Adrenal gland (tissue), 12 donors: ENCODE results near the gene CNP. TPM values are rescaled to one million over a fixed set of nuclear protein-coding genes. Genes with fewer than 3 reads are reported as not detected.

ENCODE experiments used
- DNase-seq, 7 donors: peaks; one replicate each; pipeline ENCODE4 v3.0.0-alpha.2; 2019 to 2020
- H3K27ac ChIP-seq, 5 donors: fragments of 200-600 bp; sonication (generic) in 4 of 5; 1 replicate in 3 of 5; 2 replicates in 2 of 5; pipeline versions ENCODE4 v1.5.1 to v1.8.0; 2016 to 2020; ENCODE audit warnings: mild to moderate bottlenecking in 1 of 5
- H3K27me3 ChIP-seq: fragments of 200-600 bp; 2 replicates; pipeline ENCODE4 v1.8.0; 2021
- H3K36me3 ChIP-seq, 2 donors: fragments of 200-600 bp; replicated peaks in 1 of 2; 1 replicate in 1 of 2; 2 replicates in 1 of 2; pipeline versions ENCODE4 v1.5.1 to v1.8.0; 2018 to 2022
- H3K4me1 ChIP-seq, 2 donors: fragments of 200-600 bp; replicated peaks in 1 of 2; 1 replicate in 1 of 2; 2 replicates in 1 of 2; pipeline versions ENCODE4 v1.5.1 to v1.8.0; 2018 to 2021
- H3K4me3 ChIP-seq, 4 donors: fragments of 200-600 bp; sonication (generic) in 3 of 4; one replicate each; pipeline ENCODE4 v1.5.1; 2016 to 2018
- H3K9me3 ChIP-seq, 3 donors: fragments of 200-600 bp; sonication (generic) in 1 of 3; replicated peaks in 1 of 3; 1 replicate in 2 of 3; 2 replicates in 1 of 3; pipeline versions ENCODE4 v1.5.1 to v1.8.0; 2016 to 2021
- POLR2A ChIP-seq, 2 donors: fragments of 450-650 bp; IDR thresholded peaks; one replicate each; pipeline ENCODE4 v1.6.1; 2017; ENCODE audit warnings: antibody characterized with exemption in 2 of 2, mild to moderate bottlenecking in 2 of 2, moderate library complexity in 1 of 2
- WGBS, 4 donors: extraction: QIAGEN DNeasy Blood & Tissue Kit in 2 of 4; methylation state at CpG; one replicate each; pipeline versions ENCODE4 v1.1.5 to v1.1.7; 2013 to 2017; 5-methylcytosine and 5-hydroxymethylcytosine counted together
- intact Hi-C, 2 donors: fragments of 100-400 bp; cut with DNase I; formaldehyde crosslinking; loops; one replicate each; pipeline versions ENCODE4 v1.14.1 to v1.15.0; 2022 to 2023
- polyA plus RNA-seq, 3 donors: library from polyadenylated mRNA; stranded (reverse); fragments of 200-250 nt in 2 of 3; fragments of 350-450 nt in 1 of 3; fragmentation: Illumina TruSeq in 1 of 3; extraction: RNeasy Lipid Tissue Mini Kit (QIAGEN cat#74804) in 1 of 3; gene quantifications; one replicate each; pipeline ENCODE4 v1.2.3, GENCODE V29; 2013 to 2014
- total RNA-seq, 9 donors: library from RNA; depleted of rRNA in 4 of 9; stranded (reverse); fragments of >200 nt in 4 of 9; fragments of 120-200 nt in 1 of 9; fragmentation: NEBNext Ultra II Directional in 1 of 9; extraction: Animal tissue kit (Norgen Biotek cat#: 25700) in 1 of 9; gene quantifications; one replicate each; pipeline versions ENCODE4 v1.1.0 to v1.2.4, GENCODE V29; 2013 to 2023
- TF ChIP-seq, protein P1 (sequence below), 6 experiments: fragments of 450-650 bp in 4 of 6; fragments of 200-600 bp in 2 of 6; sonication (generic) in 1 of 6; IDR thresholded peaks; 1 replicate in 5 of 6; 2 replicates in 1 of 6; pipeline versions ENCODE4 v1.5.1 to v1.8.0; 2016 to 2021; ENCODE audit warnings: antibody characterized with exemption in 6 of 6, mild to moderate bottlenecking in 2 of 6, moderate library complexity in 1 of 6
- donor health status: healthy with polysubstance abuse.
- donor health status: Bipolar disorder and iron deficiency.
- donor health status: DM: yes; HTN: yes; CAD: no.
- donor health status: DM: no; HTN: no; CAD: no.
- donor health status: DM: no; HTN: no; CAD: no.
- donor health status: DM: yes; HTN: yes; CAD: no.

CNP gene
- total and polyA plus RNA-seq, 12 donors = 27.9 to 78.5 (median 66.9) TPM

DNA sequence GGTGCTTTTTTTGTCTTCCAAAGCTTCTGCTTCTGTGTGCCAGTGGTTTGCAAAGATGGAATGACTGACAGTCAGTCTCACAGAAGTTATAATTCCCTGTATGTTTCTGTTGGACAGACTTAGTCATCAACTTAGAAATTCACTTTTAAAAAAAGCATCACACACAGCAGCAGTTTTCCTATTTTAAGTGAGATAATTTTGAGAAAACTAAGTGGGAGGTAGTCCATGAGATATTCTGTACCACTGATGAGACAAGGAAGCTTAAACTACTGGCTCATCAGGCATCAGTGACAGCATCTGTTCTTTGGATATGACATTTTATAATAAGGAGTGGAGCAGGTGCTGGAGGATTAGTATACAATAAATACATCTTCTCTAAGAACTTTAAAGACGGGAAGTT lies 20.0 kb downstream of the CNP start:
- H3K36me3 ChIP-seq = peaks cover 0 to 86% of the 10 kb centered on the region in 2 donors
- no peak overlapping the region for H3K27ac ChIP-seq
- WGBS, 4 donors = 93 to 95% (median 94%) methylated on average over 1 of the region's 1 CpG
- intact Hi-C loops = no loop called here
- no peaks in the 10 kb centered on the region for H3K4me1 ChIP-seq
- no peak overlapping the region for H3K4me3 ChIP-seq
- no peaks in the 10 kb centered on the region for H3K27me3 ChIP-seq
- no peaks in the 10 kb centered on the region for H3K9me3 ChIP-seq
- DNase-seq = no peak
- TF ChIP-seq, protein P1, sequence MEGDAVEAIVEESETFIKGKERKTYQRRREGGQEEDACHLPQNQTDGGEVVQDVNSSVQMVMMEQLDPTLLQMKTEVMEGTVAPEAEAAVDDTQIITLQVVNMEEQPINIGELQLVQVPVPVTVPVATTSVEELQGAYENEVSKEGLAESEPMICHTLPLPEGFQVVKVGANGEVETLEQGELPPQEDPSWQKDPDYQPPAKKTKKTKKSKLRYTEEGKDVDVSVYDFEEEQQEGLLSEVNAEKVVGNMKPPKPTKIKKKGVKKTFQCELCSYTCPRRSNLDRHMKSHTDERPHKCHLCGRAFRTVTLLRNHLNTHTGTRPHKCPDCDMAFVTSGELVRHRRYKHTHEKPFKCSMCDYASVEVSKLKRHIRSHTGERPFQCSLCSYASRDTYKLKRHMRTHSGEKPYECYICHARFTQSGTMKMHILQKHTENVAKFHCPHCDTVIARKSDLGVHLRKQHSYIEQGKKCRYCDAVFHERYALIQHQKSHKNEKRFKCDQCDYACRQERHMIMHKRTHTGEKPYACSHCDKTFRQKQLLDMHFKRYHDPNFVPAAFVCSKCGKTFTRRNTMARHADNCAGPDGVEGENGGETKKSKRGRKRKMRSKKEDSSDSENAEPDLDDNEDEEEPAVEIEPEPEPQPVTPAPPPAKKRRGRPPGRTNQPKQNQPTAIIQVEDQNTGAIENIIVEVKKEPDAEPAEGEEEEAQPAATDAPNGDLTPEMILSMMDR (IDR thresholded peaks at IDR 0.05) = no peak
- TF ChIP-seq POLR2A (IDR thresholded peaks at IDR 0.05) = no peak

- H3K9me3 ChIP-seq = no peaks in the 10 kb centered on the region
- 76 to 93% (median 83%) methylated on average over 3 of the region's 3 CpGs for WGBS, 4 donors
- H3K4me1 ChIP-seq = no peaks in the 10 kb centered on the region
- intact Hi-C loops = no loop called here
- H3K27me3 ChIP-seq = no peaks in the 10 kb centered on the region
- no peak overlapping the region for H3K27ac ChIP-seq
- DNase-seq = no peak
- peaks cover 0 to 92% of the 10 kb centered on the region in 2 donors for H3K36me3 ChIP-seq
- TF ChIP-seq, protein P1 (IDR thresholded peaks at IDR 0.05) = no peak
- TF ChIP-seq POLR2A (IDR thresholded peaks at IDR 0.05) = no peak
- H3K4me3 ChIP-seq = no peak overlapping the region
Observed at GRCh38 chr17:41987642-41988041, 21.0 kb downstream of the CNP start.

- intact Hi-C loops = no loop called here
- Histone ChIP-seq H3K27ac (no peak overlapping the region), H3K4me1 (no peaks in the 10 kb centered on the region), H3K9me3 (no peaks in the 10 kb centered on the region), H3K36me3 (peaks cover 0 to 93% of the 10 kb centered on the region in 2 donors), H3K4me3 (no peak overlapping the region), H3K27me3 (no peaks in the 10 kb centered on the region)
- TF ChIP-seq POLR2A (IDR thresholded peaks at IDR 0.05) = no peak
- TF ChIP-seq, protein P1 (IDR thresholded peaks at IDR 0.05) = no peak
- DNase-seq = no peak
- 90 to 98% (median 94%) methylated on average over 2 of the region's 2 CpGs for WGBS, 4 donors
Observed at GRCh38 chr17:41988418-41988817, 21.8 kb downstream of the CNP start.

DNA sequence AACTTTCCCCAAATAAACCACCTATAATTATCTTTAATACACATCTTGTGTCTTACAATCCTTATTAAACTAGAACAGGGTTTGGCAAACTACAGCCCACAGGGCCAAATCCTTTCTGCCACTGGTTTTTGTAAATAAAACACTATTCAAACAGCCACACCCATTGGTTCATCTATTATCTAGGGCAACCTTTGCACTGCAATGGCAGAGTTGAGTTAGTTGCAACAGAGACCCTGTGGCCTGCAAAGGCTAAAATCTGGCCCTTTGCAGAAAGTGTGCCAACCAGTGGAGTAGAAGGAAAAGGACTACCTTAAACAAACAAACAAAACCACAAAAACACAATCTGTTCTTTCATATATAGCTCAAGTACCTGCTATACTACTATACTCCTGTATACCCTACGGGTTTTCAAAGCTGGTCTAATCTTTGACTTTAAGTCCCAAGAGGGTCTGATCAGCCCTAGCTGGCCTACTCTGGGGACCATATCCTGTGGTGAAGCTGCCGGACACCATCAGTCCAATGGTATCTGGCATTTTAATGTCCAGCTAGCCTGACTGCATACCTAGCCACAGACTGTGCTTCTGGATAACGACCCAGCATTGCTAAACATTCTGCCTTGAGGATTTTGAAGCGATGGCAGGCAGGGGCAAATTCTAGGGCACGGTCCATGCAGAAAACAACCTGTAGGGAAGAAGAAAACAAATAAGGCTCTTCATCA lies 23.3 kb downstream of the CNP start:
- no peaks in the 10 kb centered on the region for H3K9me3 ChIP-seq
- WGBS, 4 donors = 79 to 84% (median 81%) methylated on average over 5 of the region's 5 CpGs
- DNase-seq = no peak
- no peak overlapping the region for H3K4me3 ChIP-seq
- H3K27me3 ChIP-seq = no peaks in the 10 kb centered on the region
- no peak overlapping the region for H3K27ac ChIP-seq
- intact Hi-C loops = no loop called here
- no peaks in the 10 kb centered on the region for H3K4me1 ChIP-seq
- TF ChIP-seq POLR2A (IDR thresholded peaks at IDR 0.05) = no peak
- TF ChIP-seq, protein P1 (IDR thresholded peaks at IDR 0.05) = no peak
- peaks cover 0 to 92% of the 10 kb centered on the region in 2 donors for H3K36me3 ChIP-seq
